NCI-H69 (cell line): ENCODE data around the gene CTNNBL1.
A peak's percentile ranks its signal among the peaks of the same experiment; 100 is the strongest.
"Not testable (repeated sequence)": the region's sequence is repeated elsewhere in the genome, so short reads cannot be mapped to it uniquely, and the experiment has no call there.

Experiments
- DNase-seq: peaks from one replicate; lab custom pipeline; 2025; lab: John Stamatoyannopoulos, UW

The CTNNBL1 gene

GRCh38 chr20:37711994-37712964 is 18.4 kb downstream of the CTNNBL1 start:
- peak; percentile 77 for DNase-seq

- peak; percentile 16 for DNase-seq
Measured at GRCh38 chr20:37713396-37713795, 19.6 kb downstream of the CTNNBL1 start.

GRCh38 chr20:37714978-37715672 is 21.3 kb downstream of the CTNNBL1 start:
- DNase-seq, result no peak

GRCh38 chr20:37721751-37722150 is 27.9 kb downstream of the CTNNBL1 start:
- DNase-seq, result no peak

DNA sequence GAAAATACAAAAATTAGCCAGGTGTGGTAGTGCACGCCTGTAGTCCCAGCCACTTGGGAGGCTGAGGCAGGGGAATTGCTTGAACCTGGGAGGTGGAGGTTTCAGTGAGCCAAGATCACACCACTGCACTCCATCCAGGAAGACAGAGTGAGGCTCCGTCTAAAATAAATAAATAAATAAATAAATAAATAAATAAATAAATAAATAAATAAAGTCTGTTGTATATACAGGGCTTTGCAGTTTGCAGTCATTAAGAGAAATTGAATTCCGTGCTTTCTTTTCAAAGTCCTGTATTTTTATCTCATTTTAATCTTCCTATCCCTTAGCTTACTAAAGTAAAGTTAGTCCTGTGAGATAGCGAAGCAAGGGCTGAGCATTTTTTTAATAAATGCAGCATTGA is 28.5 kb downstream of the CTNNBL1 start:
- not testable (repeated sequence) for DNase-seq

DNA sequence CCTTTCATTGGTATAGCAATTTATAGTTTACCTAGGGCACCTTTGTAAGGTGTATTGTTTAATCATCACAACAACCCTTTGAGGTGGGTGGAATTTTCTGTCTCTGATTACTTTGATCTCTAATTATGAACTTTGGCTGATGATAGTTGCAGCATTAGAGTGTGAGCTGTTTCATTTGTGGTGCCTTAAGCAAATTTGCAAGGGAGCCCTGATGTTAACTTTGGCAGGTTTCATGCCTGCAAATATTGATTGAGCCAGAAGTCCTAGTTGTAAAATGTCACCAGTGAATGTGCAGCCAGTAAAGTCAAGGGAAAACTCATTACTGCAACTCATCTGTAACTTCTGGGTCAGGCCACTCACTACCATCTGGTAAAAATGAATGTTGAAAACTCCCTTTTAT is 29.8 kb downstream of the CTNNBL1 start:
- peak; percentile 66 for DNase-seq

DNA sequence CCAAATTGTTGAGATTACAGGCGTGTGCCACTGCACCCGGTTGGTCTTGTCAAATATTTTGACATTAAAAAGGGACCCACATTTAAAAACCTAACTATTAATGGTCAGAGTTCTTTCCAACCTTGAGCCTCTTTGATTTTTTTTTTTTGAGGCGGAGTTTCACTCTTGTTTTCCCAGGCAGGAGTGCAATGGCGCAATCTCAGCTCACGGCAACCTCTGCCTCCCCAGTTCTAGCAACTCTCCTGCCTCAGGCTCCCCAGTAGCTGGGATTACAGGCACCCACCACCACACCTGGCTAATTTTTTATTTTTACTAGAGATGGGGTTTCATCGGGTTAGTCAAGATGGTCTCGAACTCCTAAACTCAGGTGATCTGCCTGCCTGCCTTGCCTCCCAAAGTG is 31.3 kb downstream of the CTNNBL1 start:
- no peak for DNase-seq

DNA sequence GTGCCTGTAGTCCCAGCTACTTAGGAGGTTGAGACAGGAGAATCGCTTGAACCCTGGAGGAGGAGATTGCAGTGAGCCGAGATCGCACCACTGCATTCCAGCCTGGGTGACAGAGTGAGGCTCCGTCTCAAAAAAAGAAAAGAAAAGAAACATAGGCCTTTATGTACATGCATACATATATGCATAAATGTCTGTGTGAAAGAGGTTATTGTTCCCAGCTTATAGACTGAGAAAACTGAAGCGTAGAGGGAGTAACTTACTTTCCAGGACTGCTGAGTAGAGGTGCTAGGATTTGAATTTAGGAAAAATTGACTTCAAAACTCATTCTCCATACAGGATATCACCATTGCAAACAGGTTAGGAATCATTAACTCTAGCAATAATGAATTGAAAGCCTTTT is 32.0 kb downstream of the CTNNBL1 start:
- no peak for DNase-seq

DNA sequence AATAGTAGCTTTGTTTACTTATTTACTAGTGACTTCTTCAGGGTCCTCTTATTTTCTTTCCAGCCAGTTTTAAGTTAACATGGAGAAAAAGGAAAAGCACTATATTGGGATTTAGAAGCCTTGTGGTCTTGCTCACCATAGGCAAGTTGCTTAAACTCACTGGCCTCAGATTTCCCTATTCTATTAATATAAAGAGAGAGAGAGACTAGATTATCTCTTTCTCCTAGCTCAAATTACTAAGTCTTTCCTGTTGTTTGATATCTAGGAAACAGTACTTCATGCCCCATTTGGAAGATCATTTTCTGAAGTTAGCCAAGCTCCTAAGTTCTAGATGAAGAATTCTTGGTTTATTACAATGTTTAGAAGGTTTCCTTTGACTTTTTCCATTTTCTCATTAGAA is 32.5 kb downstream of the CTNNBL1 start:
- DNase-seq, result no peak

- DNase-seq, result peak; percentile 6
Measured at GRCh38 chr20:37726971-37727956, 33.4 kb downstream of the CTNNBL1 start.

DNA sequence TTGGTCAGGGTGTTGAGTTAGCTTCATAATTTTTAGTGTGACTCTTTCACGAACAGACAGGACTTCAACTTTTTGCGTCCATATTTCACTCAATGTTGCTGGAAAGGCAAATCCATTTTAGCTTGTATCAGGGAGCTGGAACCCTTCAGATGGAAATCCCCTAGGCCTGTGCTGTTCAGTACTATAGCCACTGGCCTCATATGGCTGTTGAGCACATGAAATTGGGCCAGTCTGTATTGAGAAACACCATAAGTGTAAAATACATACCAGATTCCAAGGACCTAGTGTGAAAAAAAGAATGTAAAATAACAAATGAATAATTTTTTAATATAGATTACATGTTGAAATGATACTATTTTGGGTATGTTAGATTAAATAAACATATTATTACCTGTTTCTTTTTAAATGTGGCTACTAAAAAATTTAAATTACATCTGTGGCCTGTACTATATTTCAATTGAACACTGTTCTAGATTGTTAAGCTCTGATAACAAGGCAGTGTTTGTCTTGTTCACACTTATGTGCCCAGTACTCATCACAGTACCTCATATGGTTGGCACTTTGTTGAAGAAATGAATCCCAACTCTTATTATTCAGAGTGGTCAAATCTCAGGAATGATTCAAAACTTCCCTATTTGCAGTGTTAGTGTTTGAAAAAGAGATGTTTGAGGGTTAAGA is 34.3 kb downstream of the CTNNBL1 start:
- DNase-seq, result no peak

DNA sequence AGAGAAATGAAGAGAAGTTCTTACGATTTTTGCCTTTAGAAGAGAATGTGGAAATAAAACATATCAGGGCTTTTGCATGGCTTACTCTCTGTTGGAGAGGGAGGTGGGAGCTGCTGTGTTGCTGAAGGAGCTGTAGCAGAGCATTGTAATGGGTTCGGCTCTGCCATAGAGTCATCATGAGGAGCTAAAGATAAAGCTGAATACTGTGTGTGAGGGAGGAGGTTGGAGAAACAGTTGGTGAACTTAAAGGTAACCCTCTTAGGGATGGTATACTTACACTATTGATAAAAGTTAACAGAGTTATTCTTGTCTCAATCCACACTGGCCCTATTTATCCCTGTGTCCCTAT is 34.8 kb downstream of the CTNNBL1 start:
- DNase-seq, result no peak

- peak; percentile 82 for DNase-seq
Measured at GRCh38 chr20:37729452-37729851, 35.6 kb downstream of the CTNNBL1 start.

- DNase-seq, result peak; percentile 19
Measured at GRCh38 chr20:37729909-37730308, 36.1 kb downstream of the CTNNBL1 start.

- no peak for DNase-seq
Measured at GRCh38 chr20:37733416-37733815, 39.6 kb downstream of the CTNNBL1 start.

GRCh38 chr20:37734228-37734985 is 40.6 kb downstream of the CTNNBL1 start:
- DNase-seq, result peak; percentile 85

DNA sequence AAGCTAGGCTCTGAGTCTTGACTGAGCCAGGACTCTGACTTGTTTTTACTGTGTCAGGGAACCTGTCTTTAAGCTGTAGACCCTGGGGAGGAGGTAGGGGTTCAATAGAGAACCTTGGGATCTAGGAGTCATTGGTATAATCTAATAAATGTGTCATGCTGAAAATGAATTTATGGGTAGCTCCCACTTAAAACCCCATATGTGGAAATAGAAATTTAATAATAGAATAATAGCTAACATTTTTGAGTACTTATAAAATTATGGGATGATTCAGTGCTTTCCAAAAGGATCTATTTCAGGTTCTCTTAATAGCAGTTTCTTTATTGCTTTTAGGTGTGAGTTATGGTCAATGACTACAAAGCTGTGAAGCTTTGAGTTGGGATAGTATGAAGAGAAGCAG is 41.7 kb downstream of the CTNNBL1 start:
- no peak for DNase-seq

DNA sequence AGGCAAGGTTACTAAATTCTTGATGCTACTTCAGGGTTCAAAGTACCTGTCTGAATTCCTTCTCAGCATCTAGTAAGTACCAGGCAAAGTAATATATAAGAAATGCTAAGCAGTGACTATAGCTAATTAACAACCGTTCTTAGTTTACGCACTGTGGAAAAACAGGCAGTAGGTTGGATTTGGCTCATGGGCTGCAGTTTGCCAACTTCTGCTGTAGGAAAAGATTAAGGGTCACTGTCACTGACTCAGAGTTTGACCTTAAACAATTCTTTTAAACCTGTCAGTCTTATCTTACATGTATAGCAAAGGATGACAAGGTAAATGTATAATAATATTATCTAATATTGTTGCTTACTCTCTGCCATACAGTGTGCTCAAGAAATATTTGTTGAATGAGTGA is 42.3 kb downstream of the CTNNBL1 start:
- DNase-seq, result no peak

DNA sequence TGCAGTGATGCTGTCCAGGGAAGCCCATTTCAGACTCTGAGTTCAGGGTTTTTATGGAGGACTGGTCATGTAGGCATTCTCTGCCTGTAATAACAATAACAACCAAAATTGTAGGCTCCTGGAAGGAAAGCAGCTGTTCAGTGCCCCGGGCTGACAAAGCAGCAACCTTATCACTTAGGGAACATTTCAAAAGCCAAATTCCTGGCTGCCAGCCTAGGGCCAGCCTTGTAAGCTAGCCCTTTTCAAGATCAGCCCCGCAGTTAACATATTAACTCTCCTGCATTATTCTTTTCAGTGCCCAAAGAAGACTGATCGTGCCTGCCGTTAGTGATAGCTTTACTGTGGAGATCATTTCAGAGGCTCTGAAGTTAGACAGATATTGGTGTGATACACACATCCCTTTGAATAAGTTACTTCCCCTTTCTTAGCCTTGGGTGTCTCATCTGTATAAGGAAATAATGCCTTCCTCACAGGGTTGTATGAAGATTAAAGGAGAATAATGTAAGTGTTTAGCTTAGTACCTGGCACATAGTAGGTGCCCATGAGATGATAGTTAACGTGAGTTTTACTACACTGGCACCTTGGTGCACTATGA is 44.1 kb downstream of the CTNNBL1 start:
- no peak for DNase-seq

- DNase-seq, result no peak
Measured at GRCh38 chr20:37741055-37741454, 47.2 kb downstream of the CTNNBL1 start.
